ENCODE data around the gene MARK4. TPM values are rescaled to one million over a fixed set of nuclear protein-coding genes. Genes with fewer than 3 reads are reported as not detected.

MARK4 gene
- total RNA-seq, 2 experiments from 2014 or later, result 18.1 to 19.8 TPM

GRCh38 chr19:45293682-45294081, 42.6 kb downstream of the MARK4 start:
- CTCF ChIA-PET, result no interaction called here

GRCh38 chr19:45294291-45295029, 43.4 kb downstream of the MARK4 start:
- Histone ChIP-seq H3K27ac (ENCODE audit: low read depth in 1 of 2, low read length in 2 of 2) (no peak overlapping the region), H3K4me3 (ENCODE audit: low read length) (no peak overlapping the region), H3K9me3 (ENCODE audit: control insufficient read depth in 1 of 2, insufficient read depth in 1 of 2, low read length in 2 of 2) (peaks cover 0 to 6% of the 10 kb centered on the region in 2 experiments), H3K36me3 (ENCODE audit: insufficient read depth, low read length) (peaks cover 38% of the 10 kb centered on the region), H3K27me3 (ENCODE audit: control insufficient read depth in 1 of 2, insufficient read depth in 2 of 2, low read length in 2 of 2) (no peaks in the 10 kb centered on the region), H3K4me1 (ENCODE audit: insufficient read depth, low read length) (no peaks in the 10 kb centered on the region)
- ChIA-PET POLR2A (no interaction called here), CTCF (no interaction called here)
- no peak for DNase-seq
- Mint-ChIP-seq H3K27ac (no peak overlapping the region), H3K4me3 (no peak overlapping the region), H3K4me1 (ENCODE audit: low read depth) (no peaks in the 10 kb centered on the region), H3K36me3 (ENCODE audit: low read depth) (peaks cover 81% of the 10 kb centered on the region), H3K27me3 (no peaks in the 10 kb centered on the region), H3K9me3 (no peaks in the 10 kb centered on the region)
- no peak for TF ChIP-seq CTCF (IDR thresholded peaks at IDR 0.05)
- no peak for ATAC-seq (ENCODE audit: poor library complexity)
- intact Hi-C loops (cut with DNase I, micrococcal nuclease), result no loop called here

More at GRCh38 chr19:45293682-45294081, 42.6 kb downstream of the MARK4 start:
- H3K9me3 Mint-ChIP-seq, result no peaks in the 10 kb centered on the region
- intact Hi-C loops (cut with DNase I, micrococcal nuclease), result no loop called here
- Histone ChIP-seq H3K4me3 (ENCODE audit: low read length) (no peak overlapping the region), H3K9me3 (ENCODE audit: control insufficient read depth in 1 of 2, insufficient read depth in 1 of 2, low read length in 2 of 2) (peaks cover 0 to 6% of the 10 kb centered on the region in 2 experiments), H3K36me3 (ENCODE audit: insufficient read depth, low read length) (peaks cover 34% of the 10 kb centered on the region), H3K27ac (ENCODE audit: low read depth in 1 of 2, low read length in 2 of 2) (no peak overlapping the region), H3K4me1 (ENCODE audit: insufficient read depth, low read length) (no peaks in the 10 kb centered on the region), H3K27me3 (ENCODE audit: control insufficient read depth in 1 of 2, insufficient read depth in 2 of 2, low read length in 2 of 2) (no peaks in the 10 kb centered on the region)
- TF ChIP-seq CTCF (IDR thresholded peaks at IDR 0.05), result no peak
- H3K27ac Mint-ChIP-seq, result no peak overlapping the region
- no peak overlapping the region for H3K4me3 Mint-ChIP-seq
- H3K27me3 Mint-ChIP-seq, result no peaks in the 10 kb centered on the region
- peaks cover 79% of the 10 kb centered on the region for H3K36me3 Mint-ChIP-seq (ENCODE audit: low read depth)
- no peaks in the 10 kb centered on the region for H3K4me1 Mint-ChIP-seq (ENCODE audit: low read depth)
- ATAC-seq (ENCODE audit: poor library complexity) (no peak), DNase-seq (no peak)
- POLR2A ChIA-PET, result no interaction called here

GRCh38 chr19:45295873-45296272, 44.8 kb downstream of the MARK4 start:
- Mint-ChIP-seq H3K9me3 (no peaks in the 10 kb centered on the region), H3K4me3 (no peak overlapping the region), H3K36me3 (ENCODE audit: low read depth) (peaks cover 81% of the 10 kb centered on the region), H3K27ac (no peak overlapping the region), H3K27me3 (no peaks in the 10 kb centered on the region), H3K4me1 (ENCODE audit: low read depth) (no peaks in the 10 kb centered on the region)
- ChIA-PET POLR2A (no interaction called here), CTCF (no interaction called here)
- Histone ChIP-seq H3K9me3 (ENCODE audit: control insufficient read depth in 1 of 2, insufficient read depth in 1 of 2, low read length in 2 of 2) (peaks cover 0 to 6% of the 10 kb centered on the region in 2 experiments), H3K27ac (ENCODE audit: low read depth in 1 of 2, low read length in 2 of 2) (no peak overlapping the region), H3K36me3 (ENCODE audit: insufficient read depth, low read length) (peaks cover 32% of the 10 kb centered on the region), H3K27me3 (ENCODE audit: control insufficient read depth in 1 of 2, insufficient read depth in 2 of 2, low read length in 2 of 2) (no peaks in the 10 kb centered on the region), H3K4me1 (ENCODE audit: insufficient read depth, low read length) (no peaks in the 10 kb centered on the region), H3K4me3 (ENCODE audit: low read length) (no peak overlapping the region)
- no peak for ATAC-seq (ENCODE audit: poor library complexity)
- DNase-seq, result no peak
- no peak for TF ChIP-seq CTCF (IDR thresholded peaks at IDR 0.05)
- intact Hi-C loops (cut with DNase I, micrococcal nuclease), result no loop called here

All from CD4-positive, alpha-beta T cell (primary cell).